Gastroesophageal sphincter (tissue), 3 donors: Measurements from ENCODE around the gene MYO3B.

ENCODE experiments used
- CTCF ChIP-seq, 4 experiments: fragments of 200-600 bp in 2 of 4; fragments of 450-650 bp in 2 of 4; sonication (generic) in 1 of 4; IDR thresholded peaks; one replicate each; pipeline ENCODE4 v1.5.1; 2017 to 2019; ENCODE audit warnings: antibody characterized with exemption in 4 of 4, mild to moderate bottlenecking in 2 of 4, moderate library complexity in 2 of 4
- POLR2A ChIP-seq, 2 donors: fragments of 450-650 bp; IDR thresholded peaks; one replicate each; pipeline ENCODE4 v1.6.1; 2017; ENCODE audit warnings: antibody characterized with exemption in 2 of 2, mild to moderate bottlenecking in 2 of 2, moderate library complexity in 1 of 2
- POLR2AphosphoS5 ChIP-seq: sonication (generic); formaldehyde crosslinking; IDR thresholded peaks from one replicate; pipeline ENCODE4 v1.6.1; 2017; ENCODE audit warnings: antibody characterized with exemption

GRCh38 chr2:170680172-170680941 lies 502.4 kb downstream of the MYO3B start:
- no peak for TF ChIP-seq CTCF (IDR thresholded peaks at IDR 0.05)
- TF ChIP-seq POLR2AphosphoS5: no peak
- TF ChIP-seq POLR2A (IDR thresholded peaks at IDR 0.05): no peak
